SK-N-SH (cell line): ENCODE results near the gene TIGD3. TPM values are rescaled to one million over a fixed set of nuclear protein-coding genes. Genes with fewer than 3 reads are reported as not detected.

Experiments used
- CTCF ChIA-PET: fragments of 300-600, 350-600 bp; formaldehyde crosslinking; extraction: SDS; loops from one replicate; lab custom pipeline; 2021; lab: Yijun Ruan, JAX
- POLR2A ChIA-PET: fragments of 350-600 bp; sonication (Branson Sonifier 250); formaldehyde crosslinking; extraction: SDS; loops from one replicate; lab custom pipeline; 2020; ENCODE audit warnings: antibody characterized with exemption, inconsistent platforms; lab: Yijun Ruan, JAX
- DNase-seq: peaks from one replicate; pipeline ENCODE4 v3.0.0; 2012
- H2AFZ ChIP-seq: fragments of 200-600 bp; sonication (generic); 2 replicates; pipeline ENCODE4 v1.8.1; 2016; ENCODE audit warnings: antibody characterized with exemption, mild to moderate bottlenecking, low read depth
- H3F3A ChIP-seq: fragments of 200-600 bp; sonication (generic); replicated peaks from 2 replicates; pipeline ENCODE3; 2016; ENCODE audit warnings: antibody characterized with exemption, mild to moderate bottlenecking; ENCODE audit not compliant: insufficient read depth
- H3K27ac ChIP-seq, 2 experiments: fragments of 200-500 bp in 1 of 2; fragments of 200-600 bp in 1 of 2; sonication (Bioruptor generic) in 1 of 2; sonication (generic), shearing (Covaris generic) in 1 of 2; 2 replicates each; pipeline versions ENCODE4 v1.5.1 to v1.6.1; 2014 to 2016; ENCODE audit warnings: low read depth in 2 of 2, inconsistent platforms in 1 of 2, low read length in 1 of 2, mild to moderate bottlenecking in 1 of 2, mixed read lengths in 1 of 2
- H3K27me3 ChIP-seq: fragments of 200-600 bp; sonication (generic), shearing (Covaris generic); 2 replicates; pipeline ENCODE4 v1.6.1; 2016; ENCODE audit warnings: mixed run types; ENCODE audit not compliant: insufficient read depth
- H3K36me3 ChIP-seq, 2 experiments: fragments of 200-500 bp in 1 of 2; fragments of 200-600 bp in 1 of 2; sonication (Bioruptor generic) in 1 of 2; sonication (generic) in 1 of 2; replicated peaks in 1 of 2; 2 replicates each; pipeline versions ENCODE3 to v1.5.1; 2014 to 2016; ENCODE audit warnings: low read length in 1 of 2, mild to moderate bottlenecking in 1 of 2; ENCODE audit not compliant: insufficient read depth in 2 of 2, control insufficient read depth in 1 of 2
- H3K4me1 ChIP-seq, 2 experiments: fragments of 200-500 bp in 1 of 2; fragments of 200-600 bp in 1 of 2; sonication (Bioruptor generic) in 1 of 2; sonication (generic), shearing (Covaris generic) in 1 of 2; 2 replicates each; pipeline versions ENCODE4 v1.5.1 to v1.6.1; 2014 to 2016; ENCODE audit warnings: low read depth in 1 of 2, low read length in 1 of 2, mixed run types in 1 of 2; ENCODE audit not compliant: insufficient read depth in 2 of 2, control insufficient read depth in 1 of 2
- H3K4me2 ChIP-seq: fragments of 200-600 bp; sonication (generic), shearing (Covaris generic); 2 replicates; pipeline ENCODE4 v1.6.1; 2017; ENCODE audit warnings: mixed run types
- H3K4me3 ChIP-seq, 2 experiments: fragments of 200-500 bp in 1 of 2; fragments of 200-600 bp in 1 of 2; sonication (Bioruptor generic) in 1 of 2; sonication (generic), shearing (Covaris generic) in 1 of 2; 2 replicates each; pipeline versions ENCODE4 v1.5.1 to v1.8.1; 2014 to 2016; ENCODE audit warnings: low read depth in 2 of 2, inconsistent platforms in 1 of 2, low read length in 1 of 2, mild to moderate bottlenecking in 1 of 2, mixed read lengths in 1 of 2, moderate library complexity in 1 of 2
- H3K79me2 ChIP-seq: fragments of 200-600 bp; sonication (generic); 2 replicates; pipeline ENCODE4 v1.8.1; 2017; ENCODE audit warnings: mild to moderate bottlenecking; ENCODE audit not compliant: insufficient read depth
- H3K9ac ChIP-seq: fragments of 200-600 bp; sonication (generic); 2 replicates; pipeline ENCODE4 v1.6.1; 2017; ENCODE audit warnings: mixed run types
- H3K9me2 ChIP-seq: fragments of 200-600 bp; sonication (generic); 2 replicates; pipeline ENCODE4 v1.6.1; 2017; ENCODE audit warnings: mixed run types
- H3K9me3 ChIP-seq: fragments of 200-600 bp; sonication (generic); 2 replicates; pipeline ENCODE4 v1.6.1; 2017; ENCODE audit warnings: mixed run types, mild to moderate bottlenecking, moderate library complexity
- H4K20me1 ChIP-seq: fragments of 200-600 bp; sonication (generic); 2 replicates; pipeline ENCODE4 v1.6.1; 2017; ENCODE audit warnings: mild to moderate bottlenecking, mixed run types; ENCODE audit not compliant: insufficient read depth
- CTCF ChIP-seq: fragments of 200-600 bp; sonication (generic); IDR thresholded peaks from 2 replicates; pipeline ENCODE4 v1.6.1; 2017; ENCODE audit warnings: antibody characterized with exemption, mild to moderate bottlenecking, moderate library complexity
- ELF1 ChIP-seq: IDR thresholded peaks from 2 replicates; pipeline ENCODE4 v1.4.0; 2012
- EP300 ChIP-seq, 2 experiments: IDR thresholded peaks; 2 replicates each; pipeline versions ENCODE4 v1.4.0 to v1.6.1; 2012; ENCODE audit warnings: borderline replicate concordance in 1 of 2, low read depth in 1 of 2, low read length in 1 of 2
- FOSL2 ChIP-seq: IDR thresholded peaks from 2 replicates; pipeline ENCODE4 v1.4.0; 2012; ENCODE audit warnings: low read depth, mild to moderate bottlenecking, moderate library complexity, borderline replicate concordance
- FOXM1 ChIP-seq: IDR thresholded peaks from 2 replicates; pipeline ENCODE4 v1.4.0; 2012; ENCODE audit warnings: low read depth, mild to moderate bottlenecking
- GABPA ChIP-seq: IDR thresholded peaks from 2 replicates; pipeline ENCODE4 v1.4.0; 2012; ENCODE audit warnings: low read depth, mild to moderate bottlenecking
- PBX3 ChIP-seq: IDR thresholded peaks from 2 replicates; pipeline ENCODE4; 2012
- POLR2AphosphoS5 ChIP-seq: IDR thresholded peaks from 2 replicates; pipeline ENCODE4 v1.6.1; 2012; ENCODE audit warnings: low read depth, low read length
- SIN3A ChIP-seq: IDR thresholded peaks from 2 replicates; pipeline ENCODE4 v1.6.1; 2012; ENCODE audit warnings: low read depth, mild to moderate bottlenecking, low read length, moderate library complexity, borderline replicate concordance
- SMC3 ChIP-seq: IDR thresholded peaks from 2 replicates; pipeline ENCODE4 v1.6.1; 2012; ENCODE audit warnings: low read depth, low read length, improper control_type of control experiment
- TAF1 ChIP-seq: IDR thresholded peaks from 2 replicates; pipeline ENCODE4 v1.6.1; 2012; ENCODE audit warnings: low read depth, mild to moderate bottlenecking, low read length, moderate library complexity, borderline replicate concordance
- TCF12 ChIP-seq: IDR thresholded peaks from 2 replicates; pipeline ENCODE4 v1.4.0; 2012
- YY1 ChIP-seq: IDR thresholded peaks from 2 replicates; pipeline ENCODE4 v1.4.0; 2012; ENCODE audit warnings: low read depth, mild to moderate bottlenecking
- WGBS: methylation state at CpG from one replicate; pipeline ENCODE4 v1.1.6; 2017; ENCODE audit warnings: low lambda C conversion rate; 5-methylcytosine and 5-hydroxymethylcytosine counted together
- polyA plus RNA-seq, 3 experiments: library from polyadenylated mRNA; depleted of rRNA; stranded (reverse); fragments of >200 nt; gene quantifications; 2 replicates each; pipeline ENCODE4 v1.2.3, GENCODE V29; 2012
- TF ChIP-seq, protein P1 (sequence below): IDR thresholded peaks from 2 replicates; pipeline ENCODE4 v1.4.0; 2012; ENCODE audit warnings: low read depth, borderline replicate concordance

Gene TIGD3
- polyA plus RNA-seq, 1 of the 3 experiments (the other 2 are of a cell fraction): 0.41 TPM

DNA sequence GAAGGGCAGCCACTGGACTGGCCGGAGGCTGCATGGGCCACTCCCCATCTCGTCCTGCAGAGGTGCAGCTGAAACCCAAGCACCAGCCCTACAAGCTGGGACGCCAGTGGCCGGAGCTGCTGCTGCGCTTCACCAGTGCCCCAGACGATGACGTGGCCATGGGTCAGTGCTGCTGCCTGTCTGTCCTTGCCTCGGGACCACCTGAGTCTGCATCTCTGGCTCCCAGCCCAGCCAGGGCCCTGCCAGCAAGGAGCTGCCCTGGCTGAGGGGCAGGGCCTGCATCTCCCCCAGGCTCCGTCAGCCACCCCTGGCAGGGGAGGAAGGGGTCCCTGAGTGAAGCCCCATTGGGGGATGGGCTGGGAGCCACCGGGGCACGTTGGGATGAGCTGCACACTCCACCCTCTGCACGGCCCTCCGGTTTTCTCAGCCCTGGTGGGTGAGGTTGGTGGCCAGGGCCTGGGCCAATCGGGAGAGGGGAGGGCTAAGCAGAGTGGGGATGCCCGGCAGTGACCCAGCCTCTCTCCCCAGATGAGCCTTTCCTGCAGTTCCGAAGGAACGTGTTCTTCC is 39.0 kb downstream of the TIGD3 start:
- Histone ChIP-seq H3F3A (no peaks in the 10 kb centered on the region), H3K79me2 (peaks cover 46% of the 10 kb centered on the region), H2AFZ (no peak overlapping the region), H3K9ac (no peak overlapping the region), H3K4me2 (no peak overlapping the region), H3K4me3 (no peak overlapping the region), H3K9me3 (no peaks in the 10 kb centered on the region), H3K36me3 (peaks cover 0 to 24% of the 10 kb centered on the region in 2 experiments), H3K27ac (no peak overlapping the region), H3K4me1 (peaks cover 20 to 30% of the 10 kb centered on the region in 2 experiments; a peak in 2 of 4 replicates), H4K20me1 (0 out of 2 replicates have a peak, but pooled peaks cover 3% of the 10 kb centered on the region), H3K9me2 (no peaks in the 10 kb centered on the region), H3K27me3 (no peaks in the 10 kb centered on the region)
- no peak for TF ChIP-seq SIN3A
- no peak for TF ChIP-seq GABPA
- no peak for TF ChIP-seq TAF1
- TF ChIP-seq YY1: no peak
- TF ChIP-seq POLR2AphosphoS5: no peak
- TF ChIP-seq ELF1: no peak
- 93% methylated on average over 5 of the region's 17 CpGs for WGBS
- ChIA-PET CTCF (interaction anchor here (2.3 kb wide), 1 partner anchor 23 kb away, joined by 15 read pairs; no protein-coding TSS in a partner anchor), POLR2A (no interaction called here)
- no peak for DNase-seq

GRCh38 chr11:65394125-65394536 is 39.6 kb downstream of the TIGD3 start:
- no peak overlapping the region for H3K9ac ChIP-seq
- H4K20me1 ChIP-seq: 0 out of 2 replicates have a peak, but pooled peaks cover 3% of the 10 kb centered on the region
- H3K27ac ChIP-seq: no peak overlapping the region
- no peak overlapping the region for H3K4me3 ChIP-seq
- no peaks in the 10 kb centered on the region for H3F3A ChIP-seq
- H3K4me2 ChIP-seq: no peak overlapping the region
- H3K9me2 ChIP-seq: no peaks in the 10 kb centered on the region
- ChIA-PET CTCF (interaction anchor here (2.3 kb wide), 1 partner anchor 22 kb away, joined by 15 read pairs; no protein-coding TSS in a partner anchor), POLR2A (no interaction called here)
- peaks cover 15 to 28% of the 10 kb centered on the region in 2 experiments; a peak in 2 of 4 replicates for H3K4me1 ChIP-seq
- peaks cover 40% of the 10 kb centered on the region for H3K79me2 ChIP-seq
- no peak for DNase-seq
- H3K9me3 ChIP-seq: no peaks in the 10 kb centered on the region
- 100% methylated on average over 17 of the region's 20 CpGs for WGBS
- H2AFZ ChIP-seq: no peak overlapping the region
- H3K27me3 ChIP-seq: no peaks in the 10 kb centered on the region
- H3K36me3 ChIP-seq: peaks cover 0 to 24% of the 10 kb centered on the region in 2 experiments
- TF ChIP-seq PBX3: no peak
- no peak for TF ChIP-seq SIN3A

DNA sequence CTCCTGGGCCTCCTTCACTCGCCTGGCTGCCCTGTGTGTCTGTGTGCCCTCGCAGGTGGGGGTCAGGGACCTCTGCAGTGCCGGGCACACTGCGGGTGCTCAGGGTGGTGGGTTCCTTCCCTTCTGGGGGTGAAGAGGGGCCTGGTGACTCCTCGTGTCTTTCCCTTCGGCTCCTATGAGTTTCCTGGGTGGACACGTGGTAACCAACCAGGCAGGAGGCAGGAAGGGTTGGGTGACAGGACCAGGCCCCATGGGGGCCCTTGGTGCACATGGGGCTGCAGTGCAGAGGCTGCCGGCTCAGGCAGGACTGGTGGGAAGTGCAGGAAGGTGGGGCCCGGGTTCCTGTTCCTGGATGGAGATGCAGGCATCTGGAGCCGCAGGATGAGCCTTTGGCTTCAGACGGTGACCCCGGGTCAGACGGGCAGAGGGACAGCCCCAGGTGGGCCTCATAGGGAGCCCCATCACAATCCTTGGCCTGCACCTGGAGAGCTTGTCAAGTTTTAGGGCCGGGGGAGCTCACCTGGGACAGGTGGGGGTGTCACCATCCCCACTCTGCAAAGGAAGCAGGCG is 41.5 kb downstream of the TIGD3 start:
- Histone ChIP-seq H2AFZ (no peak overlapping the region), H3K79me2 (peaks cover 23% of the 10 kb centered on the region), H3K9ac (no peak overlapping the region), H4K20me1 (0 out of 2 replicates have a peak, but pooled peaks cover 3% of the 10 kb centered on the region), H3F3A (no peaks in the 10 kb centered on the region), H3K27ac (no peak overlapping the region), H3K4me1 (peaks cover 0 to 15% of the 10 kb centered on the region in 2 experiments; a peak in 1 of 4 replicates), H3K36me3 (peaks cover 0 to 35% of the 10 kb centered on the region in 2 experiments), H3K4me3 (no peak overlapping the region), H3K27me3 (no peaks in the 10 kb centered on the region), H3K4me2 (no peak overlapping the region), H3K9me2 (no peaks in the 10 kb centered on the region), H3K9me3 (no peaks in the 10 kb centered on the region)
- WGBS: 95% methylated on average over 14 of the region's 15 CpGs
- no peak for DNase-seq
- ChIA-PET CTCF (interaction anchor here (0.8 to 7.0 kb wide), 2 partner anchors 20 to 43 kb away, joined by 4 to 40 read pairs; no protein-coding TSS in a partner anchor), POLR2A (no interaction called here)
- TF ChIP-seq, protein P1, sequence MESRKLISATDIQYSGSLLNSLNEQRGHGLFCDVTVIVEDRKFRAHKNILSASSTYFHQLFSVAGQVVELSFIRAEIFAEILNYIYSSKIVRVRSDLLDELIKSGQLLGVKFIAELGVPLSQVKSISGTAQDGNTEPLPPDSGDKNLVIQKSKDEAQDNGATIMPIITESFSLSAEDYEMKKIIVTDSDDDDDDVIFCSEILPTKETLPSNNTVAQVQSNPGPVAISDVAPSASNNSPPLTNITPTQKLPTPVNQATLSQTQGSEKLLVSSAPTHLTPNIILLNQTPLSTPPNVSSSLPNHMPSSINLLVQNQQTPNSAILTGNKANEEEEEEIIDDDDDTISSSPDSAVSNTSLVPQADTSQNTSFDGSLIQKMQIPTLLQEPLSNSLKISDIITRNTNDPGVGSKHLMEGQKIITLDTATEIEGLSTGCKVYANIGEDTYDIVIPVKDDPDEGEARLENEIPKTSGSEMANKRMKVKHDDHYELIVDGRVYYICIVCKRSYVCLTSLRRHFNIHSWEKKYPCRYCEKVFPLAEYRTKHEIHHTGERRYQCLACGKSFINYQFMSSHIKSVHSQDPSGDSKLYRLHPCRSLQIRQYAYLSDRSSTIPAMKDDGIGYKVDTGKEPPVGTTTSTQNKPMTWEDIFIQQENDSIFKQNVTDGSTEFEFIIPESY: no peak
- no peak for TF ChIP-seq SMC3
- no peak for TF ChIP-seq ELF1
- no peak for TF ChIP-seq CTCF
- TF ChIP-seq FOXM1: no peak
- no peak for TF ChIP-seq TCF12
- no peak for TF ChIP-seq EP300 (IDR thresholded peaks at IDR 0.05; ENCODE audit: borderline replicate concordance in 1 of 2, low read depth in 1 of 2, low read length in 1 of 2)
- TF ChIP-seq FOSL2: no peak
